T47D (cell line): Measurements from ENCODE around the gene FAF2.

Experiments used
- DNase-seq, 2 experiments: peaks; one replicate each; pipeline versions ENCODE4 v3.0.0 to v3.0.0-alpha.2; 2011 to 2012; ENCODE audit warnings: low read depth in 1 of 2, low spot score in 1 of 2
- JUND ChIP-seq: IDR thresholded peaks from 2 replicates; pipeline ENCODE4 v1.6.1; 2012; ENCODE audit warnings: low read depth
- in situ Hi-C: cut with HindIII; loops from 2 replicates; pipeline ENCODE4 v1.10.0; 2016; ENCODE audit warnings: low sequenced_read_pairs, low pct_unique_long_range_greater_than_20kb

FAF2 gene

DNA sequence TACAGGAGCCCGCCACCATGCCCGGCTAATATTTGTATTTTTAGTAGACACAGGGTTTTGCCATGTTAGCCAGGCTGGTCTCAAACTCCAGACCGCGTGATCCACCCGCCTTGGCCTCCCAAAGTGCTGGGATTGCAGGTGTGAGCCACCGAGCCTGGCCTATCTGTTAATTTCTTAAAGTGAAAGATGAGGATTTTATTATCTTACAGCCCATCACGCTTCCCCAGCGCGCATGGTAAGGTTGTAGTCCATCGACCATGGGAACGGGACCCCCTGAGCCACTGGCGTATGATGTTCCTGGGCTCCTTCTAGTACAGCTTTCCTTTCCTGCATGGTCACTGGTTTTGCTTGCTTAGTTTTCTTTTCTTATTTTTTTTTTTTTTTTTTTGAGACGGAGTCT is 109.7 kb downstream of the FAF2 start:
- no peak for DNase-seq
- in situ Hi-C loops = no loop called here
- TF ChIP-seq JUND = no peak
